Activated CD8-positive, alpha-beta memory T cell treated with anti-CD3 and anti-CD28 coated beads, Interleukin-2, amount 50 U/mL, for 48 hours (primary cell): Measurements from ENCODE around the gene ACTG1.

ENCODE experiments used
- DNase-seq: peaks from one replicate; pipeline ENCODE4 v3.0.0-alpha.2; 2020

The ACTG1 gene

DNA sequence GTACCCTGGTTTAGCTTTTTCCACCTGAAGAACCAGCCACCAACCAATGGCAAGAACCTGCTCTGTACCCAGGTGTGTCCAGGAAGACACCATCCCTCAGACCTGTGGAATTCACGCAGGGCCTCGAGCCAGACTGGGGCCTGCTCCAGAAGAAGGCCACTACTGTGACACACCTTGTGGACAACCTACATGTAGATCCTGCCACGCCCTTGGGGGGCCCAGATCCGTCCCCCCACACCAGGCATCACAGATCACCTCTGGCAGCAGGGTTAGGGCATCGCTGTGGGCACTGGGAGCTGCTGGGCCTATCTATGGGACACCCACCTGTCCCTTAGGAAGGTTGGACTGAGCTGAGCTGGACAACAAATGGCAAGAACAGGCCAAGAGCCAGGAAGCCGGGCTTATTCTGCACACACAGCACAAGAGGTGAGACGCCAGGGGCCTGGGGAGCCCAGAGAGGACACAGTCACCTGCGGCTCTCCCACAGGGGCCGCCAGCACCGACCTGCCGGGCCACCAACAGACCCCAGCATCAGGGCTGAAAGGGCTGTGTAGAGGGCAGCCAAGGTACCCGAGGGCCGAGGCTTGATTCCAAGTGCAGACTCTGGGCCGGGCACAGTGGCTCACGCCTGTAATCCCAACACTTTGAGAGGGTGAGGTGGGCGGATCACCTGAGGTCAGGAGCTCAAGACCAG lies 31.8 kb upstream of the ACTG1 start:
- no peak for DNase-seq

- DNase-seq: no peak
Observed at GRCh38 chr17:81543756-81544155, 31.2 kb upstream of the ACTG1 start.

DNA sequence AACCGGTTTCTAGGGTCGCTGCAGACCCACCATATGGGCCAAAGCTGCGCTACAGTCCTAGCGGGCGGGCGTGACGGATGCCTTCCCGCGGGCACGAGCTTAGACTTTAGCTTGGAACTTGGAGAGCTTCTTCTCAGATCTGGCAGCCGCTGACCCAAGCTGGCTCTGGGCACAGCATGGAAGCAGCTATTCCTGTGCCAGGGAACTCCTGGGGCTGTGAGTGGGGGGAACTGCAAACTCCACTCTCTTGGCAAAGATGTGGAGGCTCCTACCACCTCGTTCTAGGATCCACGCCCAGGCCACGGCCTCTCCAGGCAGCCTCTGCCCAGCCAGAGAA lies 30.7 kb upstream of the ACTG1 start:
- no peak for DNase-seq

- no peak for DNase-seq
Observed at GRCh38 chr17:81542431-81543338, 30.1 kb upstream of the ACTG1 start.

DNA sequence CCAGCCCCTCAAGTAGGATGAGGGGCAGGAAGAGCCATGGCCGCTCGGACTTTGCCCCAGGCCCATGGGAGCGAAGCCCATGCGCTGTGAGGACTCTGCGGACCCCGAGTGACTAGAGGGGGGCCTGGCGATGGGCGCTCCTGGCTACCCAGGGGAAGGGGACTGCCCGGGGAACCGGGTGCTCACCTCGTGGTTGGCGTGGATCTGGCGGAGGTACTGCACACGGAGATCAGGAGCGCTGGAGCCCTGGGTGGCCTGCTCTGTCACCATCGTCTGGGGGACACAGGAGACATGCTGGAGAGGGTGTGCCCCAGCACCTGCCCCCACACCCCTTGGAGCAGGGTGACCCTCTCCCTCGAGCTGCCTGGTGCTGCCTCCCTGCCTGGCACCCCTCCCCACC lies 28.5 kb upstream of the ACTG1 start:
- DNase-seq: no peak

- no peak for DNase-seq
Observed at GRCh38 chr17:81540676-81541027, 28.1 kb upstream of the ACTG1 start.

DNA sequence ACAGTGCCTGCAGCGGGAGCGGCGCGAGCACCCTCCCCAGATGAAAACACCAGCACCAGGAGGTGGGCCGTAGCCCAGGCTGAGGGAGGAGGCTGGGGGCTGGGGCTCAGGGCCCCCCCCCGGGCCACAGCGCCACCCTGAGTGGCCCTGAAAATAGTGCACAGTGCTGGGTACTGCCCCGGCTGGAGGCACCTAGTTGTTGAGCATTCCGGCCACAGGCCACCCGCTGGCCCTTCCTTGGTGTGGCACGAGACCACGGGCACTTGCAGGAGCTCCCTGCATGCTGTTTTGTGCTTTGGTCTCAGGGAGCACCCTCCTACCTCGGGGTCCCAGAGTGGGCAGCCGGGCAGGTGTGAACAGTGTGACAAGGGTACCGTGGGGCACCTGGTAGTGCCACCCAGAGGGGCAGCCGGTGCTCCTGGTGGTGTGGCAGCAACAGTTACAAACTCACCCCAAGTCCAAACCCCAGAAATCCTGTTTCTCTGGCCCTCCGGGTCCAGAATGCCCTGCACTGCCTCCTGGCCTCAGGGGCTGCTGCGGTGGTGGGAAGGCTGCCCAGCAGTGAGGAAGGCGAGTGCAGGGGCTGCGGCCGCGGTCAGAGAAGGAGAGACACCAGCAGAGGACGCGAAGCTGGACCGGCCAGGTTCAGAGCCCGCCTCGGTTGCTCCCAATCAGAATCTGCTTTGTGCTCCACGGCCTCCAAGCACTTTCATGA lies 27.5 kb upstream of the ACTG1 start:
- DNase-seq: no peak

DNA sequence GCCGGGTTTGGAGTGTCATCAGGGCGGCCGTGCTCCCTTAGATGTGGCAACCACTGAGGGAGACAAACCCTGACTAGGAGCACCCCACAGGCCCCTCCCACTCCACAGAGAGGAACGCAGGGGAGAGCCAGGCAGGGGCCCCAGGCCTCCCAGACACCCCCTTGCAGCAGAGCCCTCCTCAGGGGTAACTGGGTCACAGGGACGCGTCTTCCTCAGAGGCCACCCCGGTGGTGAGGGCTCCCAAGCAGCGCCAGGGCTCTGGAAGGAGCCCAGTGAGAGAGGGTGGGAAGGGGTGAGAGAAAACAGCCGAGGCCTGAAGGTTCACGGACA lies 26.9 kb upstream of the ACTG1 start:
- DNase-seq: no peak

DNA sequence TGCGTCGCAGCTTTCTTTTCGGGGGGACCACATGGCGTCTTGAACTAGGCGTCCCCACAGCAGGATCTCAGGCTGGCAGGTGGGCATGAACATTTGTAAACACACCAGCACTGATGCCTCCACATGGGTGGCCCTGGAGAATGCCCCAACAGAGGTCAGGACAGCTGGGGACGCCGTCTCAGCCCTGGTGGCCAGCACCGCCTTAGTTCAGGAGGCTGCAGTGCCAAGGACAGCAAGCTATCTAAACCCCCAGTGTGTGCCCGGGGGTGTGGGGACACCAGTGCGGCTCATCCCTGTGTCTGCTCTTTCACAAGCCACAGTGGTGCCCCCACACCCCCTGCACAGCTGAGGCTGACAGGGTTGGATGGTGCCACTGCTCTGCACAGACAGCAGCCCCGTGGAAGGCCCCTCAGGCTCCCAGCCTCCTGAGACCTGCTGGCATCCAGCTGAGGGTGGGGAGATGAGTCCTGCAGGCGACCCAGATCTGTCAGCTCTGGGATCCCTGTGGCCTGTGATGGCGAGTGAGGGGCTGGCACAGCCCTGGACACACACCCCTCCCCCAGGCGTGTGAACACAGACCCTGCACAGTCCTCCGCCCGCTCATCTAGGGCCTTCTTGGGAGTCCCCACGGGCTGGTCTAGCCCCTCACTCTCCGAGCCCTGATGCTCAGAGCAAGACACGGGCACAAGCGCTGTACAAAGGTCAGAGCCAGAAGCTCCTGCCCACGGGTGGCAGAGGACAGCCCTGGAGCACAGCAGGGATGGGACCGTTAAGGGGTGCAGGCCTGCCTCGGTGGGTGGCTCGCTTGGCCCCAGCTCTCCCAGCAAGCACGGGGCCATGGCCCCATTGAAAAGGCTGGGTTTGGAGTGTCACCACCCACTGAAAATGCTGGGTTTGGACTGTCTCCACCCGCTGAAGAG lies 26.3 kb upstream of the ACTG1 start:
- DNase-seq: no peak

DNA sequence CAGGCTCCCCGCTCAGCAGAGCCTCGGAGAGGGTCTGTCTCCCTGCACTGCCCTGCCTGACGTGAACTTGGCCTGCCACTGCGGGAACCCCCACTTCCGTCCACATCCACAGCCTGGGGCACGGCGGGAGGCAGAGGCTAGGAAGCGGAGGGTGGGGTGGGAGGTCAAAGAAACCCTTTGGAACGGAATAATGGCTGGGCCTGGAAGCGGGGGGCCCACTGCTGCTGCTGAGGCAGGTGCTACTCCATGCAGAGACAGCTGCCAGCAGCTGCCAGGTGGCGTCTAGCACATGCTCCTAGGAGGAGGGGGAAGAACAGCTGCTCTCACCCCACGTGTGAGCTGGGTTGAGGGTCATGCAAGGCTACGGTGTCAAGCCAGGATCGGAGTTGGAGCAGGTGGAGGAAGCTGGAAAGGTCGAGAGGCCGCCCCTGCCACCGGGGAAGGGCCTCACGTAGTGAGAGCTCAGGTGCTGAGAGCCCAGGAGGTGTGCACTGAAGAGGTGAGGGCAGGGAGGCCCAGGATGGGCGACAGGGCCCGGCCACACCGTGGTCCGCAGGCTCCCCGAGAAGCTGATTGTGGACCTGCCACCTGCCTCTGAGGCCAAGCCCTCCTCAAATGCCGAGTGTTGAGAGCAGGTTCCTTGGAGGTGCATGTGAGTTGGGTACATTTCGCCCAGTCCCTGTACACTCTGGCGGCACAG lies 25.4 kb upstream of the ACTG1 start:
- no peak for DNase-seq

DNA sequence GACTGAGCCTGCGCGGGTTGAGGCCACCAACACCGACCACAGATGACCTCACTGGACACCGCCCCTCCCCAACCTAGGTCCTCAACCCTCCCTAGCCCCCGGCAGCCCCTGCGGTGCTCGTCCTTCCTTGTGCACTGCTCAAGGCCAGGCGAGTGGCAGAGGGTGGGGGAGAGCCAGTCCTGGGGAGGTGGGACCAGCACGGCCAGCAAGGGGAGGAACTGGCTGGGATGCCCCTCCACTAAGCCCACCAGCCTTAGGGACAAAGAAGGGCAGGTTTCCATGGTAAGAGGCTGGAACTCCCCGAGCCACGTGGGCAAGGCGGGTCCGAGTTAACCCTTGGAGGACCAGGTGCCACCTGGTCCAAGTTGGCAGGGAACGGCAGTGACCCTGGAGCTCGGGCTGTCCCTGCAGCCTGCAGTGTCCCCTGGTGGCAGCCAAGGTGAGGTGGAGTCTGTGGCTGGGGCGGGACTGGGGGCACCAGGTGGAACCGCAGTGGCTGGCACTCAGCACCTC lies 24.8 kb upstream of the ACTG1 start:
- no peak for DNase-seq

DNA sequence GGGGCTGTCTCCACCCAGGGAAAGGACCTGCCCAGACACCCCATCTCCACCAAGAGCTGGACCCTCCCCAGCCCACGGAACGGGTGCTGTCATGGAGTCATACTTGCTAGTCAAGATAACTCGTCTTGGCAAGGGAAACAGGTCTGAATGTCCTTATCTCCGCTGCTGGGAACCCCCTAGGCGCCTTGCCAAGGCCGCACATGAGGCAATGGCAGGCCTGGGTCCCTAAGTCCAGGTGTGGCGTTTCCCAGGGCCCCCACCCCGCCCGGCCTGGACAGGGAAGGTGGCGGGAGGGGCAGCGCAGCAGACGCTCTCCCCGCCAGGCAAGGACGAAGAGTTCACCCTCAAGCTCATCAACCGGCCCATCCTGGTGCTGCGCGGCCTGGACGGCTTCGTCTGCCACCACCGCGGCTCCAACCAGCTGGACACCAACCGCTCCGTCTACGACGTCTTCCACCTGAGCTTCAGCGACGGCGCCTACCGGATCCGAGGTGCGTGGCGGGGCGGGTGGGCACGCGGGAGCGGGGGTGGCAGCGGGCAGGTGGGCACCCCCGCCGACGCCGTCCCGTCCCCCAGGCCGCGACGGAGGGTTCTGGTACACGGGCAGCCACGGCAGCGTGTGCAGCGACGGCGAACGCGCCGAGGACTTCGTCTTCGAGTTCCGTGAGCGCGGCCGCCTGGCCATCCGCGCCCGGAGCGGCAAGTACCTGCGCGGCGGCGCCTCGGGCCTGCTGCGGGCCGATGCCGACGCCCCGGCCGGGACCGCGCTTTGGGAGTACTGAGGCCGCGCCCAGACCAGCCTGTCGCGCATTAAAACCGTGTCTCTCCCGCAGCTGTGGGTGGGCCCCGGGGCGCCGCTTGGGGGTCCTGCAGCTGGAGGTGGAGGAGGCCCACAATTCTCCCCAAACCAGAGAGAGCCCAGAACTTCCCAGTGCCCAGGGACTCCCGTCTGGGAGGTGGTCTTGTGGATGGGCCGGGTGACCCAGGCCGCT lies 24.0 kb upstream of the ACTG1 start:
- no peak for DNase-seq

DNA sequence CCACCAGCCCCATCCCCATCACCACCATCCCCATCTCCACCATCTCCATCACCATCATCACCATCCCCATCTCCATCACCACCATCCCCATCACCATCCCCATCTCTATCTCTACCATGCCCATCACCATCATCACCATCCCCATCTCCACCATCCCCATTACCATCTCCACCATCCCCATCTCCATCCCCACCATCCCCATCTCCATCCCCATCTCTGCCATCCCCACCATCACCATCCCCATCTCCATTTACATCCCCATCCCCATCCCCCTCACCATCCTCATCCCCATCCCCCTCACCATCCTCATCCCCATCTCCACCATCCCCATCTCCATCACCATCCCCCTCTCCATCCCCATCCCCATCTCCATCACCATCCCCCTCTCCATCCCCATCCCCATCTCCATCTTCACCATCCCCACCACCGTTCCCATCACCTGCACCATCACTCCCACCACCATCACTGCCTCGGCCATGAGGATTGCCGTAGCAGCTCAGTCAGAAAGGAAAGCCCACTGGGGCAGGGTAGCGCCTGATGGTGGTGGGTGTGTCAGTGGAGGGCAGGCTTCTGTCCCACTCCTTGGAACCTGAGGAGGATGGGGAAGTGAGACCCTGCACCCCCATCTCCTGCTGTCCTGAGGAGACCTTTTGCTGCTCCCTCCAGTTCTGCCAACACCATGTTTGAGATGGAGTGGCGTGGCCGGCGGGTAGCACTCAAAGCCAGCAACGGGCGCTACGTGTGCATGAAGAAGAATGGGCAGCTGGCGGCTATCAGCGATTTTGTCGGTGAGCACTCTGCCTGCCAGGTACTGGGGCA lies 23.1 kb upstream of the ACTG1 start:
- no peak for DNase-seq

DNA sequence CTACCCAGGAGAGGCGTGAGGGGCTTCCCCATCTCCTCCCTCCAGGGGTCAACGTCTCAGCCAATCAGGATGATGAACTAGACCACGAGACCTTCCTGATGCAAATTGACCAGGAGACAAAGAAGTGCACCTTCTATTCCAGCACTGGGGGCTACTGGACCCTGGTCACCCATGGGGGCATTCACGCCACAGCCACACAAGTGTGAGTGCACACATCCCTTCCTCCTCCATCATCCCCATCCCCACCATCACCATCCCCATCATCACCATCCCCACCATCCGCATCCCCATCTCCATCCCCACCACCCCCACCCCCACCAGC lies 22.4 kb upstream of the ACTG1 start:
- no peak for DNase-seq

DNA sequence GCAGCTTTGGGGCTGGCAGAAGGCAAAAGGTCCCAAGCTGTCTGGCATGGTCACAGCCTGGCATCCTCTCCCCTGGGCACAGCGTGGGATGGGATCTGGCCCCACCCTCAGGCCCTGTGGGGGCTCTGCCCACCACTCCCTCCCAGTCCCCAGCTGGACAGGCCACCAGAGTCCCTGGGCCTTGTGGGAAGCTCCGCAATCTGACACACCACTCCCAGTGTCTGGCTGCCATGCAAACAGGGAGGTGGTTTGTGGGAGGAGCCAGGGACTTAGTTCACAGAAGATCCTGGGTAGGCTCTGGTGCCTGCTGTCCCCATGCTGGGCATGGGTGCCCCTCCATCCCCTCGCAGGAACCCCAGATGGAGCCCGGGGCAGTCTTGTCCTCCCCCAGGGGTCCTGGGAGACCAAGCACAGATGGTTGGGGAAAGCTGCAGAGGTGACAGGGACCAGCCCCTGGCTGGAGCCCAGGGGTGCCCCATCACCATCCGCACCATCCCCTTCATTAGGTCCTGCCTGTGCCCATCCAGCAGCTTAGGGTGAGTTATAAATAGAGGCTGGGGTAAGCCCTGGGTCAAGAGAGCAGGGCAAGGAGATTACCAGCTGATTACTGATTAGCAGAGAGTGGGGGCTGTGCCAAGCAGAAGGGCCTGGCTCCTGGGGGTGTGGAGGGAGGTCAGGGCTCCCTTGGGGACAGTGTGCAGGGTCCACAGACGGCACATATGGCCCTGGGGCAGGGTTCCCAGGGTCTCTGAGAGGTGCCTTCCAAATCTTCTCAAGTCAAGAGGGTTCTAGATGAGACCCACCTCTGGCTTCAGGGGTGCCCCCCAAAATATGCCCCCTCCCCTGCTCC lies 21.8 kb upstream of the ACTG1 start:
- DNase-seq: no peak

GRCh38 chr17:81533339-81534141 lies 20.9 kb upstream of the ACTG1 start:
- no peak for DNase-seq

DNA sequence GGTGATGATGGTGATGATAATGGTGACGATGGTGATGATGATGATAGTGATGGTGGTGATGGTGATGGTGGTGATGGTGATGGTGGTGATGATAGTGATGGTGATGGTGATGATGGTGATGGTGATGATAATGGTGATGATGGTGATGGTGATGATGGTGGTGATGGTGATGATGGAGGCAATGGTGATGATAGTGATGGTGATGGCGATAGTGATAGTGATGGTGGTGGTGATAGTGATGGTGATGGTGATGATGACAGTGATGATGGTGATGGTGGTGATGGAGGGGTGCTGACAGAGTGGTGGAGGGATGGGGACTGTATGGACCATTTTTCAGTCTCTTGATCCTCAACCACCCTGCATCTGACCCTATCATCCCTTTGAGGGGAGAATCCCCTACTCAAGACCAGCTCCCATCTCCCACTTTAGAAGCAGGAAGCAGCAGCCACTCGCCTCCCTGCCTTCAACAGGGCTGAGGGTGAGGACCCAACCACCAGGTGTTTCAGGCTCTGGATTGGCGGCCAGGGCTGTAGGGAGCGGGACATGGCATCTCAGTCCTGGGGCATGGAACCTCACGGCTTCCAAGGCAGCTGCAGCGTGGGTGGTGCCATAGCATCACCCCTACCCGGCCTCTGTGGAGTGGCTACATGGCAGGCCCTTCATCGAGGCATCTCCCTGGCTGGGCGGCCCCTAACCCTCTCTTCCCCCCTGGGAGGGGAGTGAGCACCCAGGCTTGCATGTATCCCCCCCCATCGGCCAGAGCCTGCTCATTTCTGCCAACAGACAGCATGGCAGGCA lies 20.1 kb upstream of the ACTG1 start:
- DNase-seq: no peak
